ENCODE measurements around the gene VENTX.

DNA sequence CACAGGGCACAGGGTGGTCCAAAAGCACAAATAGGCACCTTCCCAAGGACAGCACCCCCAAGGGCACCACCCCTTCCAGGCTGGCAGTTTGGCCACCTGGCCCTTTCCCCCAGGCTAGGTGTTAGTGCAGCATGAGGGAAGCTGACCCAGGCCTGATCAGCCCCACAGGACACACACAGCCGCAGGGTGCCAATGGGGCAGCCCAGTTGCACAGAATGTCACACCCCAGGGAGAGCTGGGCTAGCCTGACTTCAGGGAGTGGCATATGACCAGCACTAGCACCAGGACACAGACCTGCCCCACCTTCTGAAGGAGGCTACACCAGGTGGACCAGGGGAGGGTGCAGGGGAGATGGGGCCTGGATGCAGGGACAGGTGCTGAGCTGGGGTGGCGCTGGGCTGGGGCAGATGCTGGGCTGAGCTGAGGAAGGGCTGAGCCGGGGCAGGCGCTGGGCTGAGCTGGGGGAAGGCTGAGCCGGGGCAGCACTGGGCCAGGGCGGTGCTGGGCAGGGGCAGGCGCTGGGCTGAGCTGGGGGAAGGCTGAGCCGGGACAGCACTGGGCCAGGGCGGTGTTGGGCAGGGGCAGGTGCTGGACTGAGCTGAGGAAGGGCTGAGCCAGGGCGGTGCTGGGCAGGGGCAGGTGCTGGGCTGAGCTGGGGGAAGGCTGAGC lies 42.9 kb downstream of the VENTX start:
- TF ChIP-seq CTCF (IDR thresholded peaks at IDR 0.05) (no peak), POLR2A (IDR thresholded peaks at IDR 0.05) (no peak)

All from body of pancreas (tissue), 4 donors.